ENCODE data around the gene CPM.

DNA sequence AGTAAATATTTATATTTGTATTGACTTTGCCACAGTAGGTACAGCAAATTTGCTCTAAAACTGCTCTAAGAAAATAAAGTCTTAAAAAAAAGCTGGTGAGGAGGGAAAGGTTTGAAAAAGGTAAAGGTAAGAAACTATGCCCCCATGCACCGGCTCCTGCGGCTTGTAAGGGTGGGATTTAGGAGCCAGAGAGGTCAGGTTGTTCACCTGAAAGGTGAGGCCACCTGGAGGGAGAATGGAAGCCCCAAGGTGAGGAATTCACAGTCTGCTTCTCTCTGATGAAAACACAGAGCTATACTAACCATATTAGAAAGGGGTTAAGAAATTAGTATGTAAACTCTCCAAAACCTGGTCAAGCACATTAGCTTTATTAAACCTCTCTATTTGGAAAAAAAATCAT lies 31.8 kb downstream of the CPM start:
- TF ChIP-seq, protein P1, sequence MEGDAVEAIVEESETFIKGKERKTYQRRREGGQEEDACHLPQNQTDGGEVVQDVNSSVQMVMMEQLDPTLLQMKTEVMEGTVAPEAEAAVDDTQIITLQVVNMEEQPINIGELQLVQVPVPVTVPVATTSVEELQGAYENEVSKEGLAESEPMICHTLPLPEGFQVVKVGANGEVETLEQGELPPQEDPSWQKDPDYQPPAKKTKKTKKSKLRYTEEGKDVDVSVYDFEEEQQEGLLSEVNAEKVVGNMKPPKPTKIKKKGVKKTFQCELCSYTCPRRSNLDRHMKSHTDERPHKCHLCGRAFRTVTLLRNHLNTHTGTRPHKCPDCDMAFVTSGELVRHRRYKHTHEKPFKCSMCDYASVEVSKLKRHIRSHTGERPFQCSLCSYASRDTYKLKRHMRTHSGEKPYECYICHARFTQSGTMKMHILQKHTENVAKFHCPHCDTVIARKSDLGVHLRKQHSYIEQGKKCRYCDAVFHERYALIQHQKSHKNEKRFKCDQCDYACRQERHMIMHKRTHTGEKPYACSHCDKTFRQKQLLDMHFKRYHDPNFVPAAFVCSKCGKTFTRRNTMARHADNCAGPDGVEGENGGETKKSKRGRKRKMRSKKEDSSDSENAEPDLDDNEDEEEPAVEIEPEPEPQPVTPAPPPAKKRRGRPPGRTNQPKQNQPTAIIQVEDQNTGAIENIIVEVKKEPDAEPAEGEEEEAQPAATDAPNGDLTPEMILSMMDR (IDR thresholded peaks at IDR 0.05), result no peak
- TF ChIP-seq ZFX (IDR thresholded peaks at IDR 0.05; ENCODE audit: borderline replicate concordance), result no peak

Measured in 22Rv1 (cell line).